HG02970 (cell line): ENCODE results near the gene HOXD13.

ENCODE experiments used
- ATAC-seq: cut with Tn5 transposase; IDR thresholded peaks from one replicate; pipeline ENCODE4 v1.9.1; 2021; ENCODE audit warnings: mild to moderate bottlenecking, moderate library complexity, moderate number of reproducible peaks; ENCODE audit not compliant: unreplicated experiment, low FRiP score

Gene HOXD13

GRCh38 chr2:176105078-176105729 is 12.7 kb downstream of the HOXD13 start:
- no peak for ATAC-seq

- no peak for ATAC-seq
Measured at GRCh38 chr2:176105730-176106580, 13.4 kb downstream of the HOXD13 start.

- no peak for ATAC-seq
Measured at GRCh38 chr2:176106581-176107539, 14.3 kb downstream of the HOXD13 start, which contains the start of gene HOXD11. Gene HOXD11, plus strand, starts transcription at chr2:176107280. Its CDS starts 76 bp downstream, at chr2:176107356.

GRCh38 chr2:176107731-176108181 is 15.2 kb downstream of the HOXD13 start:
- ATAC-seq, result no peak

GRCh38 chr2:176109192-176109901 is 16.8 kb downstream of the HOXD13 start:
- no peak for ATAC-seq

- ATAC-seq, result no peak
Measured at GRCh38 chr2:176109946-176110345, 17.4 kb downstream of the HOXD13 start.

- ATAC-seq, result no peak
Measured at GRCh38 chr2:176110415-176111308, 18.1 kb downstream of the HOXD13 start.

- no peak for ATAC-seq
Measured at GRCh38 chr2:176111309-176111663, 18.8 kb downstream of the HOXD13 start.

- ATAC-seq, result no peak
Measured at GRCh38 chr2:176111846-176112374, 19.4 kb downstream of the HOXD13 start.

GRCh38 chr2:176112375-176113302 is 20.1 kb downstream of the HOXD13 start:
- ATAC-seq, result no peak

- no peak for ATAC-seq
Measured at GRCh38 chr2:176114120-176114929, 21.8 kb downstream of the HOXD13 start.

GRCh38 chr2:176114930-176115625 is 22.6 kb downstream of the HOXD13 start:
- no peak for ATAC-seq

- ATAC-seq, result no peak
Measured at GRCh38 chr2:176115883-176116813, 23.6 kb downstream of the HOXD13 start, which contains the start of gene HOXD10. Gene HOXD10, plus strand, starts transcription at chr2:176116778. Its CDS starts 56 bp downstream, at chr2:176116834.

- no peak for ATAC-seq
Measured at GRCh38 chr2:176117162-176117822, 24.8 kb downstream of the HOXD13 start.
